Measurements from ENCODE around the gene GUCY1A1.

GUCY1A1 gene

GRCh38 chr4:155657985-155658680 lies 8.5 kb upstream of the GUCY1A1 start:
- DNase-seq (ENCODE audit: extremely low read depth in 1 of 2, low read depth in 1 of 2): no peak

GRCh38 chr4:155658681-155659064 lies 8.0 kb upstream of the GUCY1A1 start:
- no peak for DNase-seq (ENCODE audit: extremely low read depth in 1 of 2, low read depth in 1 of 2)

- DNase-seq (ENCODE audit: extremely low read depth in 1 of 2, low read depth in 1 of 2): no peak
Observed at GRCh38 chr4:155659176-155659575, 7.5 kb upstream of the GUCY1A1 start.

- DNase-seq (ENCODE audit: extremely low read depth in 1 of 2, low read depth in 1 of 2): no peak
Observed at GRCh38 chr4:155660436-155660835, 6.2 kb upstream of the GUCY1A1 start.

- no peak for DNase-seq (ENCODE audit: extremely low read depth in 1 of 2, low read depth in 1 of 2)
Observed at GRCh38 chr4:155665054-155665453, 1.6 kb upstream of the GUCY1A1 start.

GRCh38 chr4:155667222-155667567 lies 547 bp downstream of the GUCY1A1 start:
- DNase-seq (ENCODE audit: extremely low read depth in 1 of 2, low read depth in 1 of 2): no peak

- no peak for DNase-seq (ENCODE audit: extremely low read depth in 1 of 2, low read depth in 1 of 2)
Observed at GRCh38 chr4:155667568-155668511, 1.2 kb downstream of the GUCY1A1 start.

- no peak for DNase-seq (ENCODE audit: extremely low read depth in 1 of 2, low read depth in 1 of 2)
Observed at GRCh38 chr4:155668707-155669220, 2.1 kb downstream of the GUCY1A1 start.

GRCh38 chr4:155672342-155672741 lies 5.7 kb downstream of the GUCY1A1 start:
- DNase-seq (ENCODE audit: extremely low read depth in 1 of 2, low read depth in 1 of 2): no peak

GRCh38 chr4:155673453-155673979 lies 6.9 kb downstream of the GUCY1A1 start:
- DNase-seq (ENCODE audit: extremely low read depth in 1 of 2, low read depth in 1 of 2): no peak

GRCh38 chr4:155674669-155675071 lies 8.0 kb downstream of the GUCY1A1 start:
- no peak for DNase-seq (ENCODE audit: extremely low read depth in 1 of 2, low read depth in 1 of 2)

GRCh38 chr4:155675709-155676429 lies 9.2 kb downstream of the GUCY1A1 start:
- no peak for DNase-seq (ENCODE audit: extremely low read depth in 1 of 2, low read depth in 1 of 2)

- no peak for DNase-seq (ENCODE audit: extremely low read depth in 1 of 2, low read depth in 1 of 2)
Observed at GRCh38 chr4:155676430-155676825, 9.8 kb downstream of the GUCY1A1 start.

GRCh38 chr4:155678011-155678410 lies 11.4 kb downstream of the GUCY1A1 start:
- no peak for DNase-seq (ENCODE audit: extremely low read depth in 1 of 2, low read depth in 1 of 2)

- no peak for DNase-seq (ENCODE audit: extremely low read depth in 1 of 2, low read depth in 1 of 2)
Observed at GRCh38 chr4:155679343-155679742, 12.7 kb downstream of the GUCY1A1 start.

- no peak for DNase-seq (ENCODE audit: extremely low read depth in 1 of 2, low read depth in 1 of 2)
Observed at GRCh38 chr4:155681886-155682285, 15.2 kb downstream of the GUCY1A1 start.

GRCh38 chr4:155684423-155684822 lies 17.8 kb downstream of the GUCY1A1 start:
- no peak for DNase-seq (ENCODE audit: extremely low read depth in 1 of 2, low read depth in 1 of 2)

GRCh38 chr4:155684892-155685541 lies 18.4 kb downstream of the GUCY1A1 start:
- DNase-seq (ENCODE audit: extremely low read depth in 1 of 2, low read depth in 1 of 2): no peak

- DNase-seq (ENCODE audit: extremely low read depth in 1 of 2, low read depth in 1 of 2): no peak
Observed at GRCh38 chr4:155687380-155687982, 20.8 kb downstream of the GUCY1A1 start.

GRCh38 chr4:155688211-155688610 lies 21.6 kb downstream of the GUCY1A1 start:
- no peak for DNase-seq (ENCODE audit: extremely low read depth in 1 of 2, low read depth in 1 of 2)

All from activated CD8-positive, alpha-beta memory T cell treated with anti-CD3 and anti-CD28 coated beads for 1 hour (primary cell).